ENCODE measurements around the gene RNF17. TPM values are rescaled to one million over a fixed set of nuclear protein-coding genes. Genes with fewer than 3 reads are reported as not detected.
"Not testable (repeated sequence)": the region's sequence is repeated elsewhere in the genome, so short reads cannot be mapped to it uniquely, and the experiment has no call there.

RNF17 gene
- polyA plus RNA-seq, 4 donors = 0.27 to 0.94 (median 0.30) TPM; not detected in 1

- no peak for DNase-seq (ENCODE audit: low read depth in 4 of 4, low spot score in 3 of 4)
Observed at GRCh38 chr13:24744247-24744646, 19.7 kb upstream of the RNF17 start.

- no peak for DNase-seq (ENCODE audit: low read depth in 4 of 4, low spot score in 3 of 4)
Observed at GRCh38 chr13:24745516-24745860, 18.5 kb upstream of the RNF17 start.

- DNase-seq (ENCODE audit: low read depth in 4 of 4, low spot score in 3 of 4) = peak in 1 of 4 donors; percentile 4
Observed at GRCh38 chr13:24745861-24746617, 17.9 kb upstream of the RNF17 start.

- DNase-seq (ENCODE audit: low read depth in 4 of 4, low spot score in 3 of 4) = peak in 1 of 4 donors; percentile 29
Observed at GRCh38 chr13:24746618-24747247, 17.2 kb upstream of the RNF17 start.

- DNase-seq (ENCODE audit: low read depth in 4 of 4, low spot score in 3 of 4) = peak in 1 of 4 donors; percentile 21
Observed at GRCh38 chr13:24747248-24748060, 16.5 kb upstream of the RNF17 start.

- DNase-seq (ENCODE audit: low read depth in 4 of 4, low spot score in 3 of 4) = peak in 1 of 4 donors; percentile 15
Observed at GRCh38 chr13:24748061-24748400, 15.9 kb upstream of the RNF17 start.

- no peak for DNase-seq (ENCODE audit: low read depth in 4 of 4, low spot score in 3 of 4)
Observed at GRCh38 chr13:24759197-24759596, 4.8 kb upstream of the RNF17 start.

GRCh38 chr13:24764276-24764630 is 284 bp downstream of the RNF17 start:
- DNase-seq (ENCODE audit: low read depth in 4 of 4, low spot score in 3 of 4) = no peak

GRCh38 chr13:24777171-24777570 is 13.2 kb downstream of the RNF17 start:
- no peak for DNase-seq (ENCODE audit: low read depth in 4 of 4, low spot score in 3 of 4)

GRCh38 chr13:24784319-24784718 is 20.4 kb downstream of the RNF17 start:
- no peak for DNase-seq (ENCODE audit: low read depth in 4 of 4, low spot score in 3 of 4)

GRCh38 chr13:24788538-24788937 is 24.6 kb downstream of the RNF17 start:
- DNase-seq (ENCODE audit: low read depth in 4 of 4, low spot score in 3 of 4) = no peak

- DNase-seq (ENCODE audit: low read depth in 4 of 4, low spot score in 3 of 4) = no peak
Observed at GRCh38 chr13:24802074-24802473, 38.1 kb downstream of the RNF17 start.

GRCh38 chr13:24821207-24821606 is 57.2 kb downstream of the RNF17 start:
- no peak for DNase-seq (ENCODE audit: low read depth in 4 of 4, low spot score in 3 of 4)

- DNase-seq (ENCODE audit: low read depth in 4 of 4, low spot score in 3 of 4) = no peak
Observed at GRCh38 chr13:24822640-24823039, 58.7 kb downstream of the RNF17 start.

- not testable (repeated sequence) for DNase-seq (ENCODE audit: low read depth in 4 of 4, low spot score in 3 of 4)
Observed at GRCh38 chr13:24823122-24823710, 59.2 kb downstream of the RNF17 start.

- DNase-seq (ENCODE audit: low read depth in 4 of 4, low spot score in 3 of 4) = no peak
Observed at GRCh38 chr13:24827799-24828198, 63.8 kb downstream of the RNF17 start.

- DNase-seq (ENCODE audit: low read depth in 4 of 4, low spot score in 3 of 4) = no peak
Observed at GRCh38 chr13:24834902-24835510, 71.0 kb downstream of the RNF17 start.

GRCh38 chr13:24837528-24837927 is 73.6 kb downstream of the RNF17 start:
- DNase-seq (ENCODE audit: low read depth in 4 of 4, low spot score in 3 of 4) = not testable (repeated sequence)

- no peak for DNase-seq (ENCODE audit: low read depth in 4 of 4, low spot score in 3 of 4)
Observed at GRCh38 chr13:24842549-24843274, 78.7 kb downstream of the RNF17 start.

GRCh38 chr13:24851546-24851945 is 87.6 kb downstream of the RNF17 start:
- no peak for DNase-seq (ENCODE audit: low read depth in 4 of 4, low spot score in 3 of 4)

All from right renal pelvis (tissue), 4 donors.